ENCODE measurements around the gene ZNF236. TPM values are rescaled to one million over a fixed set of nuclear protein-coding genes. Genes with fewer than 3 reads are reported as not detected.

ZNF236 gene
- polyA plus RNA-seq, 1 donor from 2014 or later = 10.8 TPM

DNA sequence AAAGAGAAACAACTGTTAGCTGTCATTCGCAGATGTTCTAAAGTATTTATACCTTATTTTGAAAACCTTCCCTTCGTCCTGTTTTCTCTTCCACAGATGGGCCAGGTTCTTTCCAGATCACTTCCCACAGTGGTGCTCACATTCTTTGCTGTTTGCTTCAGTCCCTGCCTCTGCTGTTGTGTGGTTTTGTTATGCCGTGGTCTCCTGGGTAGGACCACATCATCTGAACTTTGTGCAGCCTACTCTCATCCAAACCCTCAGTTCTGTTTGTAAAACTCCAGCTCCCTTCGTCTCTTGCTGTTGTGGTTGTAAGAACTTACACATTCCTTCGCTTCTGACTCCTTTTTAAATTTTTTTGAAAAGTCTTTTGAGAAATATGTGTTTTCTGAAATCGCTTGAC, 38.1 kb downstream of the ZNF236 start:
- H3K4me1 Mint-ChIP-seq = peaks cover 0 to 6% (median 0%) of the 10 kb centered on the region in 3 donors
- peak overlapping the region in 1 of 3 donors; percentile 12 for H3K27ac Mint-ChIP-seq
- no peaks in the 10 kb centered on the region for H3K9me3 Mint-ChIP-seq
- H3K27me3 Mint-ChIP-seq = no peaks in the 10 kb centered on the region
- peaks cover 11% of the 10 kb centered on the region for H3K36me3 Mint-ChIP-seq
- no peak overlapping the region for H3K4me3 Mint-ChIP-seq

DNA sequence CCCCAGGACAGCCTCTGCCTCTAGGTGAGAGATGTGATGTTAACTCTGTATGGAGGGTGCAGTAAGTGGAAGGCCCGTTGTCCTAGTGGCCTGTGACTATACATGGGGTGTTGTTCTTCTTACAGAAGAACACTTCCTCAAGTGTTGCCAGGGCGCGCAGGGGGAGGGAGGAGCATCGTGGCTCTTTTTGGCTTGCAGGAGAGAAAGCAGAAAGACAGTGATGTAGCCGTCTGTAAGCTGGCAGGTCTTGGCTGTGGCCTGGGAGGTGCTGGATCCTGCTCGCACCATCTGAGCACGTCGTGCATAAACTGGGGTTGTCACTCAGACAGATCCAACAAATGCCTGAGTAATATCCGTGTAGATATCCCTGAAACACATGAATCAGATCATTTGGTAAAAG, 44.3 kb downstream of the ZNF236 start:
- H3K27ac Mint-ChIP-seq = peak overlapping the region in 1 of 3 donors; percentile 91
- H3K4me3 Mint-ChIP-seq = no peak overlapping the region
- H3K4me1 Mint-ChIP-seq = peaks cover 0 to 2% (median 0%) of the 10 kb centered on the region in 3 donors
- no peaks in the 10 kb centered on the region for H3K9me3 Mint-ChIP-seq
- peaks cover 7% of the 10 kb centered on the region for H3K36me3 Mint-ChIP-seq
- H3K27me3 Mint-ChIP-seq = no peaks in the 10 kb centered on the region

DNA sequence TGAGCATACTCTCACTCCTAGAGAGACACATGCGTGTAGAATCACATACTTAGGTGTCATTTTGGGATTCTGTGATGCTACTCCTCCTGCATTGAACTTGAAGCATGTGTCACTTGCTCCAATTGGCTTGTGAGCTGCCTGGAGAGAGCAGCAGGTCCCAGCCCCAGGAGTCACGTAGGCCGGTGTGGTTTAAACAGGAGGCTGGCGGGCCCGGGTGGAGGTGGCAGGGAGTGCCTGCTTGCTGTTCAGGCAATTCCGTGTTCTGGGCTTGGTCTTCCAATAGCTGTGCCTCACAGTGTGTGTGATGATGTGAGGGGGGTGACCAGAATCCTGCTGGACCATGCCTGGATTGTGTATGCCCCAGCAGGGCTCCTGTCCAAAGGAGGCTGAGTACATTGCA, 51.0 kb downstream of the ZNF236 start:
- Mint-ChIP-seq H3K27ac (no peak overlapping the region), H3K4me1 (peaks cover 0 to 4% (median 3%) of the 10 kb centered on the region in 3 donors), H3K9me3 (no peaks in the 10 kb centered on the region), H3K4me3 (no peak overlapping the region), H3K36me3 (peaks cover 4% of the 10 kb centered on the region), H3K27me3 (no peaks in the 10 kb centered on the region)

DNA sequence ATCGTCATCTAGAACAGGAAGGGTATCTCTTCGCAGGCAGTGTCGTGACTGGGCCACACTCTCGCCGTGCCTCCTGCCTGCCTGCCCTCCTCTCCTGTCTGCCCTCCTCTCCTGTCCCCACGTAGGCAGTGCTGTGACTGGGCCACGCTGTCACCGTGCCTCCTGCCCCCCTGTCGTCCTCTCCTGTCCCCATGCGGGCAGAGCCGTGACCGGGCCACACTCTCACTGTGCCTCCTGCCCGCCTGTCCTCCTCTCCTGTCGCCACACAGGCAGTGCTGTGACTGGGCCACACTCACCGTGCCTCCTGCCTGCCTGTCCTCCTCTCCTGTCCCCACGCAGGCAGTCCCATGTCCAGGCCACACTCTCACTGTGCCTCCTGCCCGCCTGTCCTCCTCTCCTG, 51.4 kb downstream of the ZNF236 start:
- H3K4me3 Mint-ChIP-seq = no peak overlapping the region
- peaks cover 0 to 4% (median 3%) of the 10 kb centered on the region in 3 donors for H3K4me1 Mint-ChIP-seq
- H3K36me3 Mint-ChIP-seq = peaks cover 2% of the 10 kb centered on the region
- no peaks in the 10 kb centered on the region for H3K27me3 Mint-ChIP-seq
- H3K27ac Mint-ChIP-seq = no peak overlapping the region
- no peaks in the 10 kb centered on the region for H3K9me3 Mint-ChIP-seq

DNA sequence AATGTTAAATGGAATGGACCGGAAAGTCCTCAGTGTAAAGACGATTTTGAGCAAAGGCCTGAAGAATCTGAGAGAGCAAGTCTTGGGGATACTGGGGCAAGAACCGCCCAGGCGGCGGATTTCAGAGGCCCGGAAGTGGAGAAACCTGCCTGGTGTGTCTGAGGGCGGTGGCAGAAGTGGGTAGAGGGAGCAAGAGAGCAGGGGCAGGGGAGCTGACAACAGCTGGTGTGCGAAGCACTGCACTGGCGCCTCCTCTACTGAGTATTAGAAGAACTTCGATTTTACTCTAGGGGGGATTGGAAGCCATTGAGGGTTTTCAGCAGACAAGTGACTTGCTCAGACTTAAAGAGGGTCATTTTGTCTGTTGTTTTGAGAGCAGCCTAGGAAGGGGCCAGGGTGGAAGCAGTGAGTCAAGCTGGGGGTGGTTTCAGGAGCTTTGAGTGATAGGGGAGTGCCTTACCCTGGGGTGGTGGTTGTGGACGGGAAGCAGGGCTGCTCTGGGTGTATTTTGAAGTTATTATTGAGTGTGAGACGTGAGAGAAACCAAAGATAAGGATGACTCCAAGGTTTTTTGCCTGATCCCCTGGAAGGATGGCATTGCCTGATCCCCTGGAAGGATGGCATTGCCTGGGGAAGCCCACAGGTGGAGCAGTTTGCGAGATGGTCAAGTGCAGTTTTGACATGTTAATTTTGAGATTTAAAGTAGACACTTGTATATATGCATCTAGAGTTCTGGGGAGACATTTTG, 52.5 kb downstream of the ZNF236 start:
- Mint-ChIP-seq H3K4me1 (peaks cover 0 to 4% (median 3%) of the 10 kb centered on the region in 3 donors), H3K9me3 (no peaks in the 10 kb centered on the region), H3K27me3 (no peaks in the 10 kb centered on the region), H3K27ac (no peak overlapping the region), H3K4me3 (no peak overlapping the region), H3K36me3 (peaks cover 2% of the 10 kb centered on the region)

DNA sequence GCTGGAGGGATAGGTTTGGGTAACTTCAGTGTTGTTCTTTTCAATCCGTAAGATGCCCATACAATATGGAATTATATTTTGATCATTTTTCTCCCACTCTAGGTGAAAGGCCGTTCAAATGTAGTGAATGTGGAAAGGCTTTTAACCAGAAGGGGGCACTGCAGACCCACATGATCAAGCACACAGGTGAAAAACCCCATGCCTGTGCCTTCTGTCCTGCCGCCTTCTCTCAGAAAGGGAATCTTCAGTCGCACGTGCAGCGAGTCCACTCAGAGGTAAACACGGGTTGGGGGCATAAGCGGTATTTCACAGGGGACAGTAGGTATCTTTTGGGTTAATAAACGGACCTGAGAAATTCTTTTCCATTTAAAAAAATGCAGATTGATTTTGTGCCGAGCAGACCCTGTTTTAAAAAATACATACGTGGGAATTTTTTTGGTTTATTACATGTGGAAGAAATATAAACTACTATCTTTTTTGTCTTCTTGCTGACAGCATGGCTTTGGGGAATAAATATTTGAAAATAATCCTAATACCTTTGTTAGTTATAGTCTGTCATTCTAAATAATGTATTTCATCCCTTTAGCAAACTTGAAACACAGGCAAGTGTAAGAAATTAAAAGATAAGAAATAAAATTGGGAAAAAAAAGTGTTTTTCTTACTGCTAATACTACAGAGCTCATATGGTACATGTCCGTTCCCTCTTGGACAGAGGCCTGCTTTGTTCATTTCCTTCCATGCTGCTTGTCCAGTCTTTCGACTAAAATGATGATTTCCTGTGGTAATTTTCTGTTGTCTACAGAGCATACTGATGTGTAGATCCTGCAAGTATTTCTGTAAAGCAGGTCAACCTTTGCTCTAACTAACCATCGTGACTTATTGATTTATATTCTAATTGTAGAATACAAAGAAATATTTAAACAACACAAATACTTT, 53.3 kb downstream of the ZNF236 start:
- Mint-ChIP-seq H3K36me3 (no peaks in the 10 kb centered on the region), H3K27ac (peak overlapping the region in 1 of 3 donors; percentile 14), H3K4me3 (no peak overlapping the region), H3K4me1 (peaks cover 0 to 4% (median 3%) of the 10 kb centered on the region in 3 donors), H3K27me3 (no peaks in the 10 kb centered on the region), H3K9me3 (no peaks in the 10 kb centered on the region)

DNA sequence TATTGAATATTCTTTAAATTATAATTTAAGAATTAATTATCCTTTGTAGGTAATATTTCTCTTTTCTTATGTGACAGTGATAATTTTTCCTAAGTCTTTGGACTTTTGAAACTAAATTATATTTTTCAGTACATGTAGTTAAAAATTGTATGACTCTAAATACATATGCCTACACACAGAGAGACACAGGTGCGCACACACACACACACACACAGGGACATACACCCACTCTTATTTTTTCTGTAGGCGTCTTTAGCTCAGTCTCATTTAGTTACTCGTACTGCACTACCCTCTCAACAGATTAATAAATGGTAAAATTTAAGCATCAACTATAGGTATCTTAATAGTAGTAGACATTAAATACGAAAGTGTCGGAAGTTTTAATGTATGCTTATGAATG, 56.1 kb downstream of the ZNF236 start:
- Mint-ChIP-seq H3K27ac (no peak overlapping the region), H3K9me3 (no peaks in the 10 kb centered on the region), H3K36me3 (peaks cover 3% of the 10 kb centered on the region), H3K27me3 (no peaks in the 10 kb centered on the region), H3K4me1 (peaks cover 0 to 4% (median 3%) of the 10 kb centered on the region in 3 donors), H3K4me3 (no peak overlapping the region)

DNA sequence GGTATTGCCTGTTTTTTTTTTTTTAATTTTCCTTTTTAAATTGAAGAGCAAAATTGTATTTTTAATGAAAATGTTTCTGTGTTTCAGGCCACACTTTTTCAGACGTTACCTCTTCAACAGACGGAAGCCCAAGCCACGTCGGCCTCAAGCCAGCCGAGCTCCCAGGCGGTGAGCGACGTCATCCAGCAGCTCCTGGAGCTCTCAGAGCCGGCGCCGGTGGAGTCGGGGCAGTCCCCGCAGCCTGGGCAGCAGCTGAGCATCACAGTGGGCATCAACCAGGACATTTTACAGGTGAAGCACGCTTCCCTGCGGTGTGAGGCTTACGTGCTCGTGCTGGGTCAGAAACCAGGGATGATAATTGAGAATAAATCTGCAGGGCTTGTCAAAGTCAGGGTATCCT, 57.7 kb downstream of the ZNF236 start:
- no peaks in the 10 kb centered on the region for H3K27me3 Mint-ChIP-seq
- H3K36me3 Mint-ChIP-seq = peaks cover 3% of the 10 kb centered on the region
- no peaks in the 10 kb centered on the region for H3K9me3 Mint-ChIP-seq
- no peak overlapping the region for H3K4me3 Mint-ChIP-seq
- H3K27ac Mint-ChIP-seq = no peak overlapping the region
- peaks cover 0 to 3% (median under 1%) of the 10 kb centered on the region in 3 donors for H3K4me1 Mint-ChIP-seq

DNA sequence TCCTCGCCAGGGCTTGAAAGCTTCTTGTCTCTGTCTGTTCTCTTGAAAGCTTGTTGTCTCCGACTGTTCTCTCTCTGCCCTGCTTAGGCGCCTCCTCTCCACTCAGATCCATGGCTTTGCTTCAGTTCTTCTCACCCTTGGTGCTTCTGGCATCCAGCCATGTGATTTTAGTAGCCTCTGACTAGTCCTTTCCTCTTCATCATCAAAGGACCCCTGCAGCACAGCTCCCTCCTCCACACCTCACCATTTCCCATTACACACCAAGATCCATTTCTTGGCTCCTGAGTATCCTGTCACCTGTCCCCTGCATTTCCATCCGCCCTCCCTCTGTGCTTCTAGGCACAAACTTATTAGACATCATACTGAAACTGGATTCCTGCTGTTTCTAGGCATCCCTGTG, 59.4 kb downstream of the ZNF236 start:
- Mint-ChIP-seq H3K4me1 (no peaks in the 10 kb centered on the region), H3K4me3 (no peak overlapping the region), H3K27me3 (no peaks in the 10 kb centered on the region), H3K27ac (no peak overlapping the region), H3K36me3 (peaks cover 11% of the 10 kb centered on the region), H3K9me3 (no peaks in the 10 kb centered on the region)

DNA sequence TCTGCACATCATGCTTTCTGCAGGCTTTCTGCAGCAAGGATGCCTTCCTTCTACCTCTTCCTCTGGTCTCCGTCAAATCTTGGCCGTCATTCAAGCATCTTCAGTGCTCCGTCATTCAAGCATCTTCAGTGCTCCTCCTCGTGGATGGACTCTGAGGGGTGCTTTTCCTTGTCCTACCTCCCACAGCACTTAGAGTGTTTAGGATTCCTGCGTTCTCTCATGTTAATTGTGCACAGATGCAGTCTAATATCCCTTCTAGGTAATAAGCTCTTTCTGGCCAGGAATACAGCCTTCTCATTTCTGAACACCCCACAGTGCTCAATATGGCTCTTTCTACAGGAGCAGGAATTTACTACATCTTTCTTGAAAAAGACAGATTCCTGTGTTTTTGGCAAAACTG, 59.8 kb downstream of the ZNF236 start:
- no peak overlapping the region for H3K4me3 Mint-ChIP-seq
- H3K4me1 Mint-ChIP-seq = no peaks in the 10 kb centered on the region
- no peaks in the 10 kb centered on the region for H3K9me3 Mint-ChIP-seq
- H3K27ac Mint-ChIP-seq = no peak overlapping the region
- H3K27me3 Mint-ChIP-seq = no peaks in the 10 kb centered on the region
- H3K36me3 Mint-ChIP-seq = peaks cover 14% of the 10 kb centered on the region

DNA sequence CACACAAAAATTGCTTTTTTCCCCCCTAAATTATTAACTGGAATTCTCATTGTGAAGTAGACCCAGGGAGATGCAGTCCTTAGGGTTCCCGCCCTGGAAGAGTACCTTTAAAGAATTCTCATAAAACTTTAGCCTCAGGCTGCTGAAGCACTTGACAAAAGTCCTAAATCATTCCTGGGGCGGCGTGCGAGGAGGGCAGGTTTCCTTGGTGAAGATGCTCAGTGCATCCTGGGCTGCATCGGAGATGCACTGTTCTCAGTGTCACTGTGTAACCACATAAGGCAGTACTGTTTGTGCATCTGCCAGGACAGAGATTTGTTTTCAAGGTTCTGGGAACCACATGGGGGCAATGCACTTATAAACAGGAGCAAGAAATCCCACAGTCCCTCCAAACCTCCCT, 62.6 kb downstream of the ZNF236 start:
- peaks cover 16% of the 10 kb centered on the region for H3K36me3 Mint-ChIP-seq
- H3K9me3 Mint-ChIP-seq = no peaks in the 10 kb centered on the region
- H3K4me1 Mint-ChIP-seq = no peaks in the 10 kb centered on the region
- no peak overlapping the region for H3K27ac Mint-ChIP-seq
- H3K27me3 Mint-ChIP-seq = no peaks in the 10 kb centered on the region
- H3K4me3 Mint-ChIP-seq = no peak overlapping the region

DNA sequence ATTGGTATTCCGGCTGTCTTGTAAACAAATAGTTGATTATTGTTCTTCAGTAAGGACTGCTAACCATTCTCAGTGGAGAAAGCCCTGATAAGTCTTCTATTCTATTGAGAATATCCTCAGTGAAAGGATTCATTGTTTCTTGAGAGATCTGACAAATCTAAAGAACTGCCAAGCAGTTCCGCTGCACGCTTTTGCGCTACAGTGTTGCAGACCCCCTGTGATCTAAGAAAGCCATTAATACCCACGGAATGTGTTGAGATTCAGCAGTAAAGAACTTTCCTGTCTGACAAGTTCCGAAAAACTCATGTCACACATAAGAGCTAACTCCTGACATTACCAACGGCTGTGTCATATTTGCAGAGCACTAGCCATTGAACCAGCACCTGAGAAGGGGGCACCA, 63.8 kb downstream of the ZNF236 start:
- H3K4me1 Mint-ChIP-seq = peaks cover 0 to 1% (median 0%) of the 10 kb centered on the region in 3 donors
- no peaks in the 10 kb centered on the region for H3K9me3 Mint-ChIP-seq
- no peak overlapping the region for H3K4me3 Mint-ChIP-seq
- no peak overlapping the region for H3K27ac Mint-ChIP-seq
- peaks cover 21% of the 10 kb centered on the region for H3K36me3 Mint-ChIP-seq
- H3K27me3 Mint-ChIP-seq = no peaks in the 10 kb centered on the region

DNA sequence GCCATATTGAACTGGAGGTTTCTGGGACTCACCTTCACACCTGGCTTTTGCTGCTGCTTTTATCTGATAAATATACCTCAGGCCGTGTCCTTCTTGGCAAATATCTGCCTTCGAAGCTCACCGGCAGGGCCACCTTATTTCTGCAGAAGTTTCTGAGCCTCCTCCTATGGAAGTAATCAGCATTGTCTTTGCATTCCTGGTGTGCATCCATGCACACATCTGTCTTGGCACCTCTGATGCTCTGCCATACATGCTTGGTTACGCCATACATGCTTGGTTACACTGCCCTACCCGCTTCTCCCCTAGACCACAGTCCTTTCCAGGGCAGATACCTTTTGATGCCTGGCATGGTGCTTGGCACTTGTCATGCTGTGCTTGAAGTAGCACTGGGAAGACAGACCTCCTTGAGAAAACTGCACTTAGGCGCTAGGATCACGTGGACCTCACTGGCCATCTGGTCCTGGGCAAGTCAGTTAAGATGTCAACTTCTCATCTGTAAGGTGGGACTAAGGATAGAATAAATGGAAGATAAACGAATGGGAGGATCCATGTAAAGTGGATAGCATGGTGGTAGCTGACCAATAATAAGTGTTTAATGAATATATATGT, 66.8 kb downstream of the ZNF236 start:
- Mint-ChIP-seq H3K4me3 (no peak overlapping the region), H3K27me3 (no peaks in the 10 kb centered on the region), H3K36me3 (peaks cover 21% of the 10 kb centered on the region)

DNA sequence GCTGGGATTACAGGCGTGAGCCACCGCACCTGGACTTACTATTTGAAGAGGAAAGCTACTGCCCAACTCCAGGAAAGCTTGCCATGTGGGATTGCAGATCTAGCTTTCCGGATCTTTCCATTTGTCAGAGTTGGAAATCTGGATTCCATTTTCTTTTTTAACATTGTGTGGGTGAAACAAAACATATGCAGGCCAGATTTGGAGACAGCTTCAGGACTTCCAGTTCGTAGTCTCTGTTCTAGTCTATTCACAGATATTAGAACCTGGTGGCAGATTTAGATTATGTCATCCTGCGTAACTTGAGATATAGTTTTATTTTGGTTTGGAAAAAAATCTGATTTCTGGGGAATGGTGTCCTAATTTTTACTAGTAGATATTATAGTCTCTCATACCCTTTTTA, 70.5 kb downstream of the ZNF236 start:
- Mint-ChIP-seq H3K27ac (no peak overlapping the region), H3K4me3 (no peak overlapping the region), H3K4me1 (peaks cover 0 to 1% (median 0%) of the 10 kb centered on the region in 3 donors), H3K27me3 (no peaks in the 10 kb centered on the region), H3K36me3 (peaks cover 15% of the 10 kb centered on the region), H3K9me3 (no peaks in the 10 kb centered on the region)

More for the DNA sequence above, 66.8 kb downstream of the ZNF236 start:
- Mint-ChIP-seq H3K9me3 (no peaks in the 10 kb centered on the region), H3K27ac (no peak overlapping the region), H3K4me1 (peaks cover 0 to 1% (median 0%) of the 10 kb centered on the region in 3 donors)

Data from IgD-negative memory B cell (primary cell).